OCI-LY7 (cell line): ENCODE data around the gene SPOCK1.

Source experiments
- CTCF ChIP-seq: fragments of 200-600 bp; sonication (generic); conservative IDR thresholded peaks from 2 replicates; pipeline ENCODE4 v1.5.1; 2014; ENCODE audit warnings: mild to moderate bottlenecking, antibody characterized with exemption, low read length, moderate library complexity, mixed read lengths
- EZH2phosphoT487 ChIP-seq: fragments of 200-600 bp; sonication (generic); IDR thresholded peaks from 2 replicates; pipeline ENCODE4 v1.6.1; 2018; ENCODE audit warnings: low read depth, borderline replicate concordance, mild to moderate bottlenecking, mixed run types, antibody characterized with exemption, low read length, moderate library complexity, mixed read lengths

- TF ChIP-seq CTCF: no peak
- no peak for TF ChIP-seq EZH2phosphoT487
Observed at GRCh38 chr5:137315534-137316345, 183.4 kb downstream of the SPOCK1 start.
